NCI-H1436 (cell line): ENCODE measurements around the gene ABCD4.
"Not testable (repeated sequence)": the region's sequence is repeated elsewhere in the genome, so short reads cannot be mapped to it uniquely, and the experiment has no call there.

Experiments used
- DNase-seq: peaks from one replicate; lab custom pipeline; 2025; lab: John Stamatoyannopoulos, UW

Gene ABCD4

GRCh38 chr14:74302634-74303569, at the start of gene ABCD4:
ABCD4 (minus strand) TSS chr14:74302934; CDS start chr14:74302912, 22 bp downstream.
- peak; percentile 88 for DNase-seq

GRCh38 chr14:74350928-74351323, 48.2 kb upstream of the ABCD4 start:
- DNase-seq: no peak

DNA sequence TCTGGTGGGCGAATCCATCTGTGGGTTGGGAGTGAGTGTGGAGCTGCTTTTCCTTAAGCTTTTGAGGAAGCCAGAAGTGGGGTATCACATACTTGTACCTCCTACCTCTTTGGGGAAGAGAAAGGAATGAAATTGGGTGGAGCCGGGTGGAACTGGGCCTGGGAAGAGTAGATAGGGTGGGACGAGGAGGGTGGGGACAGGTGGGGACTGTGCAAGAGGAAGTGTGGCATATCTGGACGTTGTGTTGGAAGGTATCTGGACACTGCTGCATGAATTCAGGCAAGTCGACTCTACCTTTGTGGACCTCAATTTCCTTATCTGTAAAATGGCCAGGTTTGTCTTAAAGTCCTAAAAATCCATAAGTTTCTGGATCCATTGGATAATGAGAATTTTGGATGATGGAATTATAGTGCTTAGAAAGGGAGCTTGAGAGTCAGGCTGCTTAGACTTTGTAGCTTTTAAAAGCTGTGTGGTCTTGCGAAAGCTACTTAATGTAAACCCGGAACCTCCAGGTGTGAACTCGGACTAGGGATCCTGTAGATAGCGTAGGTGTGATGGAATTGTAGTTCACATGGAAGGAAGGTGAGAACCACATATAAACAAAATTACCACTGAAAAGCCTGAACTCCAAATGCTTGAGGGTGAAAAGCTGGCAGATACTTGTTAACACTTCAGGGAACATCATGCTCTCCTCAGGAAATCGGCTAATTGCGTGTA, 47.6 kb upstream of the ABCD4 start:
- no peak for DNase-seq

DNA sequence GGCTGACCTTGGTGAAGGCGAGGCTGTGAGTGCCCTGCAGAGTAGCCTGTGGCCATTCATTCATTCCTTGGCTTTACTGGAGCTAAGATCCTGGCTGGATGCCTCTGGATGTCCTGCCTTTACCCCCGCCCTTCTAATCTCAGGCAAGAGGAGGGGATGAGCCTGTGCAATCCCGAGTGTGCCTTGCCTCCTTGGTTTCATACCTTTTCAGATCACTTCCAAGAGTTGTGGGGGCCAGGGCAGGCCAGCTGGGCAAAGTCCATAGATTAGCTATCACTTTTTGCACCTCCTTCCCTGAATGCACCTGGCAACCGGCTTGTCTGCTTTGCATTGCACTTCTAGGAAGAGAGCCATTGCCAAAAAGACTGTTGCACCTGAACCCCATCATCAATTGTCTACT, 47.0 kb upstream of the ABCD4 start:
- no peak for DNase-seq

GRCh38 chr14:74348735-74349463, 46.2 kb upstream of the ABCD4 start:
- no peak for DNase-seq

DNA sequence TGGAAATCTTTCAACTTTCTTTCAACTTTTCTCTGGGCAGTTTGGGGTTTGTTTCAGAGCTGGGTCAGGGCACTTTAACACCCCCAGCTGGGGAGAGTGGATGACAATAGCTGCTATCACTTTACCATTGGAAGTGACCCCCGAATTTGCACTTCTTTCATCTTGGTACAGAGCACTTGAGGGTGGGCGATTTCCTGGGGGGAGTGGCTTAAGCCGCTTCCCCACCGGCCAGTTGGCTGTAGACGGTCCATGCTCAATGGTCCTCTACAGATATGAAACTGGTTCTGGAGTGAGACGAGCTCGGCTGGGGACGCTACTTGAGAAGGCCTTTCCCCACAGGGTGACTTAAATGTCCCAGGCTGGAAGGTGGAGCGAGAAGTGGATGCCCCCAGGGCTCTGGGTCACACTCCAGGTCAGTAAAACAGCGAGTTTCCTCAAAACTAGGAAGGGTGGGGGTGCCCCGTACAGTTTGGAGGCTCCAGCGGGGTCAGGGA, 45.6 kb upstream of the ABCD4 start, which contains the start of gene VRTN:
Gene VRTN (plus strand): TSS at position 231 of the 494 bp plus-strand sequence. CDS start 8,313 bp downstream, outside the sequence.
- no peak for DNase-seq

DNA sequence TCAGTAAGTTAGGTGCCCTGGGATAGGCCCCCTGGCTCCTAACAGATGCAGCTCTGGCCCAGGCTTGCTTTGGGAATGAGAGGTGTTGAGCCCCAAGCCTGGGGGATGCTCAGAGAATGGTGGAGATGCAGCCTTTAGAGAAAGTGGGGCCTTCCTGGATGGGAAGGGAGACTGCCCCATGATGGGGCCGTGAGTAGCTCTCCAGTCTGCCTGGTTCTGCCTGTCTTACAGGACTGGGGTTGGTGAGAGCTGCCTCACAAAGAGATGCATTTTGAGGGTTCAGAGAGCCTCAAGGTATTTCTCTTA, 45.0 kb upstream of the ABCD4 start:
- no peak for DNase-seq

GRCh38 chr14:74347097-74347794, 44.5 kb upstream of the ABCD4 start:
- no peak for DNase-seq

DNA sequence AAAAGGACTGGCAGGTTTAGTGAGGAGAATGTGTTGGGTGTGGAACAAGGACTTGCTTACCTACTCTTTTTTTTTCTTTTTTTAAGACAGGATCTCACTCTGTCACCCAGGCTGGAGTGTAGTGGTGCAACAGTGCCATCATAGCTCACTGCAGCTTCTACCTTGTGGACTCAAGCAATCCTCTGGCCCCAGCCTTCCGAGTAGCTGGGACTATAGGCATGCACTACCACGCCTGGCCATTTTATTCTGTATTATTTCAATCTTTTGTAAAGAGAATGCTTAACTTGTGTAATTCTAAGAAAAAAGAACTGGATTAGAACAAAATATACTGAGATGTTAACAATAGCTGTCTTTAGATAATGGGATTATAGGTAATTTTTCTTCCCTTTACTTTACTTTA, 43.6 kb upstream of the ABCD4 start:
- no peak for DNase-seq

DNA sequence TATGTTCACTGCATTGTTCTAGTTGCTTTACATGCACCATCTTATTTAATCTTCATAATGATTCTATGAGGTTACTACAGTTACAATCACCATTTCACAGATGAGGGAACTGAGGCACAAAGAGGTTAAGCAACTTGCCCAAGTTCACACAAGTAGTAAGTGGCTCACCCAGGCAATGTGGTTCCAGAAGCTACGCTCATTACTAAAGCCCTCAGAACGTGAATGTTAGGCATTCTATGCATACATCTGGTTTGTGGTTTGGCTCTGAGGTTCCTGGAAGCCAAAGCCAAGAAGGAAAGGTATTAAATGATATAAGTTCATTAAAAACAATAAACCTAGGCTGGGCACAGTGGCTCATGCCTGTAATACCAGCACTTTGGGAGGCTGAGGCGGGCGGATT, 31.2 kb upstream of the ABCD4 start:
- no peak for DNase-seq

- DNase-seq: not testable (repeated sequence)
Measured at GRCh38 chr14:74329950-74330552, 27.3 kb upstream of the ABCD4 start.

DNA sequence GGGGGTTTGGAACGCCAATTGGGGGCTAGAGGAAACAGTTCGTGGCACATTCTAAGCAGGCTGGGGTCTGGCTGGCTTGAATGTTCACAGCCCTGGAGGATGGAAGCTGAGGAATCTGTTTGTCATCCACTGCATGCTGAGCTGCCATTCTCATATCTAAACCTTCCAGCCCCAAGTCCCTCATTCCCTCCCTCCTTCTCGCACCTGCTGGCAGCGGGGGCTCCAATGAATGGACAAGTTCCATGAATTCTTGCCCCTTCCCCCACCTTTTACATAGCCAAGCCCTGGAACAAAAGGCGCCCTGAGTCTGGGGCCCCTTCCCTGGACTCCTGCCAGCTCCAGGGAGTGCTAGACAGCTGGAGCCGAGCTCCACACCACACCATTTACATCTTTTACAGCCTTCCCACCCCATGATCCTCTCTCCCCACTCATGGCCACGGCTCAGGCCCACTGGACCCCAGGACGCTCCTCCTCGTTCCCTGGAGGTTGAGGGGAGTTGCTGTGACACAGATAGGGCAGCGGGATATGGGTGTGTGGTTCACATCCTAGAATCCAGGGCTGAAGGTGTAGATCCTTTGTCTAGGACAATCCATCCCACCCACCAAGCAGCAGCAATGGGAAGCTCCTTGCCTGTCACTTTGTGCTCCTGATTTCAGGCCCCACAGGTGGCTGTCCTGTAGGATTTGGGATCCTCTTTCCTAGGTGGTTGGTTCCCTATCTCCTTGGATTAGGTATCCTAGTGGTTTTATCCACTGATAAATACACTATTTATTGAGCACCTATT, 23.8 kb upstream of the ABCD4 start:
- no peak for DNase-seq

DNA sequence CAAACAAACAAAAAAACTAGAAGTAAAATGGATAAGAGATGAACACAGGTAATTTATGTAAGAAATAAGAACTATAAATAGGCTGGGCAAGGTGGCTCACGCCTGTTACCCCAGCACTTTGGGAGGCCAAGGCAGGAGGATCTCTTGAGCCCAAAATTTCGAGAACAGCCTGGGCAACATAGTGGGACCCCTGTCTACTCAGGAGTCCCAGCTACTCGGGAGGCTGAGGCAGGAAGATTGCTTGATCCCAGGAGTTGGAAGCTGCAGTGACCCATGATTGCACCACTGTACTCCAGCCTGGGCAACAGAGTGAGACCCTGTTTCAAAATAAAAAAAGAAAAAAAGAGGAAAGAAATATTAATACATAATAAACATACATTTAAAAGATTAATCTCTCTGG, 22.7 kb upstream of the ABCD4 start:
- DNase-seq: no peak

GRCh38 chr14:74324931-74325361, 22.2 kb upstream of the ABCD4 start:
- no peak for DNase-seq

DNA sequence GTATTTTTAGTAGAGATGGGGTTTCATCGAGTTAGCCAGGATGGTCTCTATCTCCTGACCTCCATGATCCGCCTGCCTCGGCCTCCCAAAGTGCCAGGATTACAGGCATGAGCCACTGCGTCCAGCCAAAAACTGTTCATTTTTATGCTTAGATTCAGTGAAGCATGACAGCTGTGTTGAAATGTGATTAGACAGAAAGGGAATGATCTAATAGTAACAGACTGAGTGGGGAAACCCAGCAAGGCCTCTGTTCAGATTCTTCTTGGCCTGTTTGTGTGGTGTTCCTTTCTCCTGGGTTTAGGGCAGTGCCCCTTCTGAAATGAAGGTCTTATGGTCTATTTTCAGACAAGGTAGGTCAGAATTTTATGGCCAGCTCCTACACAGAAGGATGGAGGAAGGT, 11.8 kb upstream of the ABCD4 start:
- no peak for DNase-seq

DNA sequence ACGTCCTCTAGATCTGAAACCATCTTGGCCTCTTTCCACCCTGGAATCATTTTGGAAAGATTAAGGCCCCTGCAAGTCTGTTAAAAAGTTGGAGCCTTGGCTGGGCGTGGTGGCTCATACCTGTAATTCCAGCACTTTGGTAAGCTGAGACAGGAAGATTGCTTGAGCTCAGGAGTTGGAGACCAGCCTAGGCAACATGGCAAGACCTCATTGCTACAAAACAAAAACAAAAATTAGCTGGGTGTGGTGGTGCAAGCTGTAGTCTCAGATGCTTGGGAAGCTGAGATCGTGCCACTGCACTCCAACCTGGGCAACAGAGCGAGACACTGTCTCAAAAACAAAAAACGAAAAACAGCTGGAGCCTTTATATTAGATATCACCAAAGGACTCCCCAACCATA, 10.9 kb upstream of the ABCD4 start:
- no peak for DNase-seq

GRCh38 chr14:74312161-74312560, 9.4 kb upstream of the ABCD4 start:
- no peak for DNase-seq

DNA sequence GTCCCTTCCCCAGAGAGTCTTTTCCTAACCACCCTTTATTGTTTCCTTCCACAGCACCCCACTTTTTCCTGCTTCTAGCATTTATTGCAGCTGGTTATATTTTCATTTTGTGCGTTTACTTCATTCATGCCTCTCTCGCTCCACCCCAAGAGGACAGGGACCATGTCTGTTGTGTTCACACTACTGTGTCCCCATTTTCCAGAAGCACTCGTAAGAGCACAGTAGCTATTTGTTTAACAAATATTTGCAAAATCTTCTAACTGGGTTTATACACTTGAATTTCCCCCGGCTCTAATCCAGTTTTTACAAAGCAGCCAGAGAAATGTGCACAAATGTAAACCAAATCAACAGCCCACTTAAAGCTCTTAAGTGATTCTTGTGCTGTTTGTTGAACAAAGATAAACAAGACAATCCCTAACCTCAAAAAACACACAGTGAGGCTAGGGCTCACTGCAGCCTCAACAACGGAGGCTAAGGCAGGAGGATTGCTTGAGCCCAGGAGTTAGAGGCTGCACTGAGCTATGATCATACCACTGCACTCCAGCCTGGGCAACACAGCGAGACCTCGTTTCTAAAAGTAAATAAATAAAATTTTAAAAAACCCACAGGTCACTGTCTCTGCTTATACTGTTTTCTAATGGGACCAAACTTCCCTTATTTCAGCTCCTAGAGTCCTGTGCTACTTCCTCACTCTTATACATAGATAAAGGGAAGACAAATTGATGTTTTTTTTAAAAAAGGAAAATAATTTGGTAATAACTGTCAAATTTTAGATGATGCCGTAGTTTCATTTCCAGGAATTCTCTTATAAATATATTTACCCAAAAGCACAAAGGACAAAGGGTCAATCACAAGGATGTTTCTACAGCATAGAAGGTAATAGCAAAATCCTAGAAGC, 6.6 kb upstream of the ABCD4 start:
- no peak for DNase-seq

DNA sequence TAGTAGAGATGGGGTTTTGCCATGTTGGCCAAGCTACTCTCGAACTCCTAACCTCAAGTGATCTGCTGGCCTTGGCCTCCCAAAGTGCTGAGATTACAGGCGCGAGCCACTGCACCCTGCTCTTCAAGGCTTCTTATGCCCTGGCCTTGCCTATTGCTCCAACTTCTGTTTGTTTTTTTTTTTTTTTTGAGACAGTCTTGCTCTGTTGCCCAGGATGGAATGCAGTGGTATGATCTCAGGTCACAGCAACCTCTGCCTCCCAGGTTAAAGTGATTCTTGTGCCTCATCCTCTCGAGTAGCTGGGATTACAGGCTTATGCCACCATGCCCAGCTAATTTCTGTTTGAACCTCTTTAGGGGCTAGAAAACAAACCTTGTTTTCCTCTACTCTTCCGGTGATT, 6.0 kb upstream of the ABCD4 start:
- DNase-seq: no peak
